Fibroblast of the conjunctiva (primary cell): ENCODE measurements around the gene SDHD.
"Not testable (repeated sequence)": the region's sequence is repeated elsewhere in the genome, so short reads cannot be mapped to it uniquely, and the experiment has no call there.

ENCODE experiments used
- DNase-seq: peaks from one replicate; pipeline ENCODE4 v3.0.0-alpha.2; 2010; ENCODE audit warnings: low read depth

Gene SDHD

DNA sequence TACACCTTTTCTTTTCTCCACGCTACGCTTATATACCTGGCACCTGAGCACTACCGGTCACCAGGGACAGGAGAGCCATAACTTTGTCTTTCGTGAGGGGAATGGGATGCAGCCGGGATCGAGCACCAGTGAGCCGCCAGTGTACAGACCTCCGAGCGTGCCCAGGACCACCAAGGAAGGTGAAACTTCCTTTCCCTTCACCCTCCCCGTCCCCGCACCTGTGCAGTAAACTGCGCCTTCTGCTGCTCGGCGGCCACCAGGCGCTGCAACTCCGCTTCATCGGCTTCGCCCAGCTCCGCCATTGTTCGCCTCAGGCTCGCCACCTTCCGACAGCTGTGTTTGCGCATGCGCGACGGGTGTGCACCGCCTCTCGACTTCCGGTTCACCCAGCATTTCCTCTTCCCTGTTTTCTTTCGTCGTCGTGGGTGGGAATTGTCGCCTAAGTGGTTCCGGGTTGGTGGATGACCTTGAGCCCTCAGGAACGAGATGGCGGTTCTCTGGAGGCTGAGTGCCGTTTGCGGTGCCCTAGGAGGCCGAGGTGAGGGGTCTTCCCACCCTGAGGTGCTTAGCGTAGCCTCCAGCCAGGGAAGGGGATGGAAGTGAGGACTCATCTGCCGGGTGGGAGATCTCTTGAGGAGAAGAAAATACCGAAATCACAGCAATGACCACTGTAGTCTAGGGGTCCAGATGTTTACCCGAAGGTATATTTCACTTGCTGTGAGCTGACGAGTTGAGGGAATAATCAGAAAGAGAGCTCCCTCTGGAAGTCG lies at the start of gene SDHD, which contains the start of gene TIMM8B:
TSS of gene SDHD (plus strand) at position 452 of the 770 bp plus-strand sequence. CDS start at position 487, 35 bp downstream.
TSS of gene TIMM8B (minus strand) at position 335 of the 770 bp plus-strand sequence. CDS start at position 302, 33 bp downstream.
- DNase-seq = peak; percentile 95

DNA sequence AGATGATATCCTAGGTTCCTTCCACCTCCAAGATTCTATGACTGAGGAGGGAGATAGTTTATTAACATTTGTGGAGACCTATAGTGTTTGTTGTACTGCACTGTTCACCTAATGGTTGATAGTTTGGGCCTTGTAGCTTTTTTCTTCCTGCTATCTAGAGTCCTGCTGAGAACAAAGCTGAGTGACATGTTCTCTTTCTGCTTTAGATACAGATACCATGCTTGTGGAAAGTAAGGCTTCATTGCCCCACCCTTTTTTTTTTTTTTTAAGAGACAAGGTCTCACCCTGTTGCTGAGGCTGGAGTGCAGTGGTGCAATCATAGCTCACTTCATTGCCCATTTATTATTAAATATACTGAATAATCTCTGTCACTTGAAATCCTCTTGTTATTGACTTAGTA lies 49.1 kb upstream of the SDHD start:
- no peak for DNase-seq

DNA sequence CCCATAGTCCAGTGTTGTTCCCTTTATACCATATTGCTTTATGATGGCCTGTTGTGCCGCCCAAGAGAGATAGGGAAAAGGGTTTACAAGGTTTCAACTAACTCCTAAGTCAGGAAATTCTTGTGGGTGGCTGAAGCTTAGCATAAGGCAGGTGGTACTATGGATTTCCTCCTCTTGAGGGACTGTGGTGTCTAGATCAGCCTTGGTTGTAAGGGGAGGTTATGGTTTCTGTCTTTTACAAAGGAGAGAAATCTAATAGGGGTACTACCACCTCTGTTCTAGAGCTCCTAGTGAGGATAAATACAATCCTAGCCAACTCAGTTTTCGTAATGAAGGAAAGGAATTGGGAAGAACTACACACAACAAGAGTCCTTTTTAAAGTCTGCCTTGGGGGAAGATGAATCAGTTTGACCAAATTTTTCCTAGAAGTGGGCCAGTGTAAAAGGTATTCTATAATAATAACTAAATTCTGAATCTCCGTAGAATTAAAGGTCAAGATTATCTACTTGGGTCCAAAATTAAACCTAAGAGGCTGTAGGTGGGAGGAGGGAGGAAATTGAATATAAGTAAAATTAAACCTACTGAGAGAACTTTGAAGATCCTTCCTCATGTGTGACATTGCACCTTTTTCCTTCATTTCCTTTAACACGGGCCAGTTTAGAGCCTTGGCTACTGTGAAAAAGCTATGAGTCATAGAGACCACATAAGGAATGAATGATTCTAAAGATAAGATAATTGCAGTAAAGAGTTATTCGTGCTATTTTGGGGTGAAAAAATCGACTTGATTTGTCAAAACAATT lies 44.3 kb upstream of the SDHD start:
- no peak for DNase-seq

DNA sequence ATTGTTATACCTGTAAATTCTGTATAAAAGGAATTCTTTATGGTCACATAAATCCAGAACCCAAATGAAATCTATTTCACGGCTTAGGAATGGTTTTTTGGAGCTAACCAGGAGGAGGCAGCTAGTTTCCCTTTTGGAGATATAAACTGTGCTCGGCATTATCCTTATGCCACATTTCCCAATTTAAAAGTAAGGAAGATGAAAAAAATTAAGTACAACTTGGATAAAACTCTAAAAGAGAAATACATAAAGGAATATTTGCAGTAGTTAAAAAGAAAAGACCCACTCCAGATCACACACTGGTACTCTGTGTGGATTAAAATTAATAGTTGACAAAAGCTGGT lies 43.7 kb upstream of the SDHD start:
- DNase-seq = no peak

DNA sequence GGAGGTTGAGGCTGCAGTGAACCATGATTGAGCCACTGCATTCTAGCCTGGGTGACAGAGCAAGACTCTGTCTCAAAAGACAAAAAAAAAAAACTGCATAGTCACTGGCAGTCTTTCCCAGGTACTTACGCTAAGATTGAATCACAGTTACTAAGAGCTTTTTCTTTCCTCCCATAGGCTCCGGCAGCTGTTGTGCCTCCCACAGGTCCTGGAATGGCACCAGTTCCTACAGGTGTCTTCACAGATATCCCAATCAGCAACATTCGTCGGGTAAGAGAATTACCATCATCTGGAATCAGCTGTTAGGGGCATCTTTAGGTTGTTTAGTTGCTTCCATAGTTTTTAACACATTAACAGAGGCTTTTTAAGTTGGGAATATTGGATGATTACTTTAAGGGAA lies 41.7 kb upstream of the SDHD start:
- no peak for DNase-seq

DNA sequence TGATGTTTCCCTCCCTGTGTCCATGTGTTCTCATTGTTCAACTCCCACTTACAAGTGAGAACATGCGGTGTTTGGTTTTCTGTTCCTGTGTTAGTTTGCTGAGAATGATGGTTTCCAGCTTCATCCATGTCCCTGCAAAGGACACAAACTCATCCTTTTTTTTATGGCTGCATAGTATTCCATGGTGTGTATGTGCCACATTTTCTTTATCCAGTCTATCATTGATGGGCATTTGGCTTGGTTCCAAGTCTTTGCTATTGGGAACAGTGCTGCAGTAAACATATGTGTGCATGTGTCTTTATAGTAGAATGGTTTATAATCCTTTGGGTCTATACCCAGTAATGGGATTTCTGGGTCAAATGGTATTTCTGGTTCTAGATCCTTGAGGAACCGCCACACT lies 40.0 kb upstream of the SDHD start:
- not testable (repeated sequence) for DNase-seq

DNA sequence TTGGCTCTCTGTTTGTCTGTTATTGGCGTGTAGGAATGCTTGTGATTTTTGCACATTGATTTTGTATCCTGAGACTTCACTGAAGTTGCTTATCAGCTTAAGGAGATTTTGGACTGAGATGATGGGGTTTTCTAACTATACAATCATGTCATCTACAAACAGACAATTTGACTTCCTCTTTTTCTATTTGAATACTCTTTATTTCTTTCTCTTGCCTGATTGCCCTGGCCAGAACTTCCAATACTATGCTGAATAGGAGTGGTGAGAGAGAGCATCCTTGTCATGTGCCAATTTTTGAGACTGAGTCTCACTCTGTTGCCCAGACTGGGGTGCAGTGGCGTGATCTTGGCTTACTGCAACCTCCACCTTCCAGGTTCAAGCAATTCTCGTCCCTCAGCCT lies 38.4 kb upstream of the SDHD start:
- DNase-seq = not testable (repeated sequence)

DNA sequence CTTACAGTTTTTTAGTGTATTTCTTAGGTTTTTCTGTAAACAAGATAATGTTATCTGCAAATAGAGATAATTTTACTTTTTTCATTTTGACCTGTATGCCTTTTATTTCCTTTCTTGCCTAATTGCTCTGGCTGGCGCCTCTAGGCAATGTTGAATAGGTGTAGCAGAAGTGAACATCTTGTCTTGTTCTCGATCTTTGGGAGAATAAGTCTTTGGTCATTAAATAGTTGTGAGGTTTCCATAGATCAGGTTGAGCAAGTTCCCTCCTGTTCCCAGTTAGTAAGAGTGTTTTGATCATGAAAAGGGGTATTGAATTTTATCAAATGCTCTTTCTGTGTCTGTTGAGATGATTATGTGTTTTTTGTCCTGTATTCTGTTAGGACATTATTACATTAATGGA lies 36.9 kb upstream of the SDHD start:
- DNase-seq = no peak

DNA sequence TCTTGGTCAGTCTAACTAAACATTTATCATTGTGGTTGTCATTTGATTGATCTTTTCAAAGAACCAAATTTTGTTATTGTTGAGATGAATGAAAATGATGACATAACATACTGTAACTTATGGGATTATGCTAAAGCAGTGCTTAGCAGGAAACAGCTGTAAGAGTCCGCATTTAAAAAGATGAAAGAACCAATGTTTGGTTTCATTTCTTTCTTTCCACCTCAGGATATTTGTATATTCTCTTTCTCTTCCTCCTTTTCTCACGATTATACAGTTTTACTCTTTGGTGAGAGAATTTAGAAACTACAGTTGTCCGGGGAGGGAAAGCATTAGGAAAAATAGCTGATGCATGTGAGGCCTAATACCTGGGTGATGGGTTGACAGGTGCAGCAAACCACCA lies 36.0 kb upstream of the SDHD start:
- no peak for DNase-seq

DNA sequence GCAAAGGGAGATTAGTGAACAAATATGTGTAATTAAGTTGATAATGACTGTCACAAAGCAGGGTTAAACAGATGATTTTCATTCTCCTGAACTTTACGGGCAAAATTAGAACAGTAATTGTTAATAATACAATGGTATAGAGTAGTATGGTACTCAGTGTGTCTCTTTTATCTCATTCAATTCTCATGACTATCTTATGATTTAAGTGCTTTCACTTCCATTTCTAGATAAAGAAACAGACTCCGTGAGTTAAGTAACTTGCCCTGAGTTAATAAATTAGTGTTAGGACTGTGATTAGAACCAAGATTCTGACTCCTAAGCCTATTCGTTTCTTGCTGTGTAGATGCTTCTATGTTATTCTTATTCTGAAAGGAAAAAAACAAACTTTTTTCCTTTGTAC lies 34.9 kb upstream of the SDHD start:
- DNase-seq = no peak

DNA sequence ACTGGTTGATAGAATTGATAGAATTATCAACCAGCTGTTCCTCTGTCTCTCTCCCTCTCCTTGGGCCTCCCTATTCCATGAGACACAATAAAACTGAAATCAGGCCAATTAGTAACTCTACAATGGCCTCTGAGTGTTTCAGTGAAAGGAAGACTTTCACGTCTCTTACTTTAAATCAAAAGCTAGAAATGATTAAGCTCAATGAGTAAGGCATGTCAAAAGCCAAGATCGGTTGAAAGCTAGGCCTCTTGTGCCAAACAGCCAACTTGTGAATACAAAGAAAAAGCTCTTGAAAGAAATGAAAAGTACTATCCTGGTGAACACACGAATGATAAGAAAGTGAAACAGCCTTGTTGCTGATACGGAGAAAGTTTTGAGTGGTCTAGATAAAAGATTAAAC lies 29.5 kb upstream of the SDHD start:
- DNase-seq = no peak

DNA sequence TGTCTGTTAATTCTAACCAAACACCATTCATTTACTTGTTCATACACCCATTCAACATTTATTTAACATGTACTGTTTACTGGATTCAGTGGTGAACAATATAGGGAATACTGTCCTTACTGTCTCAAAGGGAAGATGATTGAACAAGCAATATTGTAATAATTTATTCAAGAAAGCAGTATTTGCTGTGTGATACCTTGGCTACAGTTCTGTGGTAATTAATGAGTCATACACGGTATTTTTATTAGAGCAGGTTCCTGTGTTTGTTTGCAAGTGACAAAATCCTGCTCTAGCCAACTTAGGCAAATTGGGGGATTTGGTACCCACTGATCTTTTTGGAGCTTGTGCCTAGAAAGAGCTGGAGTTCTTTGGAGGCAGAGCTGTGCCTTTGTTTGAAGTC lies 28.6 kb upstream of the SDHD start:
- no peak for DNase-seq

DNA sequence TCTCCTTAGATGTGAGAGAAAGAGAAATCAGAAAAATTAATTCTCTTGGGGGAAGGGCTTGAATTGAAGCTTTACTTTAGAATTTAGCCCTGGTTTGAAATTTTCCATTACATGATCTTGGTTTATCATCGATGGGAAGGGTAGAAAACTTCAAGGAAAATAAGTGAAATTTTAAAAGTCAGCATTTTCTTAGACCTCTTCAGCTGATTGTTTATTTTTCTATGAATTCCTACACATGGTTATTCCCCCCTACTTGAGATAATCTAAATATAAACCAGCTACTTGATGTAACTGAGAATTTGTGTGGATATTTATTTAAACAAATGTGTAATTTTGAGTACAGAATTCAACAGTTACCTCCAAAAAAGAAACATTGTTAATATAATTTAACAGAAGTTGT lies 23.8 kb upstream of the SDHD start:
- no peak for DNase-seq

DNA sequence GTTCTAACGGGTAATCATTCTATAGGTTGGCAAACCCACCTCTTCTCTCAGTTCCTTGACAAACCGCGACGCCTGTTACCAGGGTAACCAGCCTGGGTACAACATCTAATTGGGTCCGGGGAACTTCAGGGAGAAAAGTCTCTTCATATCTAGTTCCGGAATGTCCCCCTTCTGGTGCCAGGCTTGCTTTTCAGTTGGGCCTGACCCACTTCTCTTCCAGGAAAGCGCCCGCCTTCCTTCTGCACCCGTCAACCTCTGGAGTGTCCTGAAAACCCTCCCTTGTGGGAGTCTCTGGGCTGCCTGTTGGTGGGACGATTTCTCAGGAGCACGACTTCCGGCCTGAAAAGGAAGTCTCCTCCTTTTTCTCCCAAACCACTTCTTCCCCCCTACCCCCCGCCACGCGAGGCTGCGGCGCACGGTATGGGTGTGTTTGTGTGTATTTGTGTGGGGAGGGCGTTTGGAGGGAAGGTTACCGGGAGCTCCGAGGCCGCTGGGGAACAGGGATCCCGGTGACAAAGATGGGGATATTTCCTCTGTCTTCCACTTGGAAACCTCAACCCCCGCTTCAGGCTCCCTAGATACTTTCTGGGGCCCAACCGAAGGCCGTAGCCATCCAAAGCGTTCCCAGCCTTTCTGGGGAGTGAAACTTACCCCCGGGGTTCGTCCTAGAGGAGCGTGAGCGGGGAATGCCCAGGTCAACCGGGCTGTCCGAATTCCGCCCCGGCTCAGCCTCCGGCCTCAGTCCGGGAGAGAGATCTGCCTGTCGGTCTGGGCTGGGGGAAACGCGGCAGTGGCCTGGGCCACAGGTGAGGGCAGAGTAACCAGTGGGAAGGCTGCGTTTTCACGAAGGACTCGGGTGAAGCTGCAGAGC lies 12.5 kb upstream of the SDHD start, which contains the start of the genes NKAPD1 and PIH1D2:
TSS of gene NKAPD1 (plus strand) at position 359 of the 871 bp plus-strand sequence. CDS start 1,276 bp downstream, outside the sequence.
TSS of gene PIH1D2 (minus strand) at position 77 of the 871 bp plus-strand sequence. CDS start 843 bp downstream, outside the sequence.
- peak; percentile 83 for DNase-seq

DNA sequence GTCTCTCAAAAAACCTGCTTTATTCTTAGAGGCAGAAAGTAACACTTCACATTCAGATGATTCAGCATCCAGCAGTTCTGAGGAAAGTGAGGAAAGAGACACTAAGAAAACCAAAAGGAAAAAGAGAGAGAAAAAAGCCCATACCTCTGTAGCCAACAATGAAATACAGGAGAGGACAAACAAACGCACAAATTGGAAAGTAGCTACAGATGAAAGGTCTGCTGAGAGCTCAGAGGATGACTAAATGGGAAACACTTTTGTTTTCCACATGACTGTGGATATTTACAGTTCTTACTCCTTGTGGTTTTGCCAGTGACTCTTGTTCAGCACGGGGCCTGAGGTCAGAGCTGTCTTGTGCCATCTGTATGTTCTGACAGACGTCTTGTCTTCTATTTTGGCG lies 3.9 kb upstream of the SDHD start:
- DNase-seq = no peak

DNA sequence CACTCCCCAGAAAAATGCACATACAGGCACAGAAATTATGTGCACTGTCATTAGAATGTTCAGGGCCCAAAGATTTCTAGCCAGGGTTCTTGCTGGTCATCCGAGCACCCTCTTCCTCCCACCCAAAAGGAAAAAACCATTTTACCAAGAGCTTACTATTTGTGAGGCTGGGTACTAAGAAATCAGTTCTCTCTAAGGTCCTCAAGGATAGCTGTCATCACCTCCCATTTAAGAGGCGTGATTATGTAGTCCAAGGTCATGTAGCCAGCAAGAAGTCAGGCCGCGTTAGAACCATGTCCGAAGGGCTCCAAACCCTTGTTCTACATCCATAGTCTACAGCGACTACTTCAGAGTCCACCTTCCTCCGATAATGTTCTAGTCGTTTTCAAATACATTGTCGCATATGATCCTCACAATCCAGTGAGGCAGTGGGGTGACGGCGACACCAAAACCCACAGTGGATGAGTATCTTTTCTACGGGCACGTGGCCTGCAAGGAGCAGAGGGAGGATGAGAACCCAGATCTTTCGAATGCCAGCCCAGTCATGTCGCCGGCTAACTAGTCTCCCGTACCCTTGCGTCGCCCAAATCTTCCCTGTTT lies 751 bp upstream of the SDHD start:
- DNase-seq = no peak

DNA sequence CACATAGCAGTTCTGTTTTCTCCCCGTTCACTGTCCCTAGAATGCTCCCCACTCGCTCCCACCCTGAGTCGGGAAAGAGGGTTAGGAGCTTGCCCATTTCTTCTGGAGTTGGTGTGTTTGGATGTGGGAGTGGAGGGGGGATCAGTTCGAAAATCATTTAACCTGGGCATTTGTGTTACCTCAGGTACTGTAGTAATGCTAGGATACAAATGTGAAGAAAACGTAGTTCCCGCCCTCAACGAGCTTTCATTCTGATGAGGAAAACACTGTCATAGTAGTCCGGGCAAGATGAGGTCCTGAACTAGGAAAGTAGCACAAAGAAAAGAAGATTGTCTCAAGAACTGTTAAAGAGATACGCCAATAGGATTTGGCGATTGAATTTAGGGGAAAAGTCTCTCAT lies 539 bp downstream of the SDHD start:
- no peak for DNase-seq

DNA sequence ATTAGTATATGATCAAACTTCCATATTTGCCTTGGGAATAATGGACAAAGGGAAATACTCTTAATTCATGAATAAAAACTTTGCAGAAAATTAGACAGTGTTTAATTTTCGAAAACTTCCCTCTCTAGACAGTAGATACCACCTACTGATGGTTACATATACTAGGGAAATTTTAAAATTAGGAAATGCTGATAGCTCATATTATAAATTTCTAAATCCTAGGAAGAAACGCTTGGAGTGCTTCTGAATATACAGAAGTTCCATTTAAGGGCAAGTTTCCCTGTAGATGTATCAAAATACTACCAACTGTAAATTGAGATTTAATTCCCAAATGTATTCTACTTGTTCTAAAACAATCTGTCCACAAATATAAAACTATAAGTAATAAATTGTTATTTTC lies 8.6 kb downstream of the SDHD start:
- DNase-seq = not testable (repeated sequence)

DNA sequence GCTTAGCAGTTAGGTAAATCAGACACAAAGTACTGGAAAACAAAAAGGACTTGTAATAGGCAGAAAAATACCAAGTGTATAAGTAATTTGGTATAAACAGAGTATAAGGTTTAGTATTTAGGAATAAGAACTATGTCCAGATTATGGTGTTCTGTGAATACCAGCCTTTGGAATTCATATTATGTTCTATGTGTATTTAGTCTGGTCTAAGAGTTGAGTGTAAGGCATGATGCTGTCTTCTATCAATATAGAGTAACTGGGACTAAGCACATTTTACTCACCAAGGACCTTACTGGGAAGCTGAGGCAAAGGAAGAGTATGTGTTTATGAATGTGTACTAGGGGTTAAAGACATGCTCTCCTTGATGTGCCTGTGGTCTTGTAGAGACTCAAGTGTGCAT lies 9.5 kb downstream of the SDHD start:
- no peak for DNase-seq

DNA sequence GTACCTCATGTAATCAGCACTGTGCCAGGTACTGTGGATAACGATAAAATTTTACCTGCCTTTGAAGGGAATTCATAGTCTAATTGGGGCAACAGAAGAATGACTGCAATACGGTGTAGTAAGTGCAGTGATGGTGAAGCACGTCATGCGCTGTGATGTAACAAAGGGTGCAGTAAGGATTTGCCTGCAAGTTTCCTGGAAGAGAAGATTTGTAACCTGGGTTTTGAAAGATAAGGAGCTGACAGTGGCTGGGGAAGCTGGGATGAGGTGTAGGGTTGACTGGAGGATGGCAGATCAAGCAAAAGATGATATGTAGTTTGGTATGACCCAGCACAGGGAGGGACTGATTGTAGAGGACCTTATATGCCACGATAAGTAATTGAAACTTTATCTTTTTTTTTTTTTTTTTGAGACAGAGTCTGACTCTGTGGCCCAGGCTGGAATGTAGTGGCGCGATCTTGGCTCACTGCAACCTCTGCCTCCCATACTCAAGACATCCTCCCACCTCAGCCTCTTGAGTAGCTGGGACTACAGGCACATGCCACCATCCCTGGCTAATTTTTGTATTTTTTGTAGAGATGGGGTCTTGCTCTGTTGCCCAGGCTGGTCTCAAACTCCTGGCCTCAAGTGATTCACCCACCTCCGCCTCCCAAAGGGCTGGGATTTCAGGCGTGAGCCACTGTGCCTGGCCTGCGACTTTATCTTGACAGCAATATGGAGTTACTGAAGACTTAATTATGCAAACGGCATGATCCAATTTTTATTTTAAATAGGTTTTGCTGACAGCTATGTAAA lies 11.3 kb downstream of the SDHD start:
- no peak for DNase-seq

DNA sequence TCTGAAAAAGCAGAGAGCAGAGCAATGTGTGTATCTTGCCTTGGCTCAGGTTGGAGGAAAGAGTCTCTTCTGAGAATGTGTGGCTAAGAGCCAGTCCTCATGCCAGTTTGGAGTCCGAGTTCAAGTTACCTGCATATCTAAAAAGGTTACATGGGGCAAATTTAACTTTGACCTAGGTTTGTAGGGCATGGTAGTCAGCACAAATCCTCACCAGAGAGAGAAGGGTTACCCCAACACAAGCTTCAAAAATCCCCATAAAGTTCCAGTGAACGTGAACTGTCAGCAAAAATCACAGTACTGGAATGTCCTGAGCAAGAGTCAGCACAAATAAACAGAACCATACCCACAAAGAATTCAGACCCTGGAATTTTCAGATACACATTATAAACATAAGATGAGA lies 13.8 kb downstream of the SDHD start:
- no peak for DNase-seq
